Mesendoderm (in vitro differentiated cells): ENCODE results near the gene ADARB2.

ENCODE experiments used
- DNase-seq: peaks from one replicate; pipeline ENCODE4 v3.0.0; 2013
- H2AK5ac ChIP-seq: 2 replicates; pipeline ENCODE4 v1.6.1; 2013; ENCODE audit warnings: low read length, inconsistent platforms
- H2BK120ac ChIP-seq: 2 replicates; pipeline ENCODE4 v1.6.1; 2013; ENCODE audit warnings: low read depth, mild to moderate bottlenecking, low read length, moderate library complexity, mixed read lengths
- H2BK15ac ChIP-seq: replicated peaks from 2 replicates; pipeline ENCODE4 v1.6.1; 2013; ENCODE audit warnings: low read depth, mild to moderate bottlenecking, moderate library complexity
- H2BK5ac ChIP-seq: 2 replicates; pipeline ENCODE4 v1.6.1; 2013; ENCODE audit warnings: low read length, inconsistent platforms
- H3K18ac ChIP-seq: 2 replicates; pipeline ENCODE4 v1.6.1; 2013; ENCODE audit warnings: mild to moderate bottlenecking, low read length, mixed read lengths
- H3K23ac ChIP-seq: one replicate; pipeline ENCODE4 v1.6.1; 2013; ENCODE audit warnings: low read length
- H3K27ac ChIP-seq: 2 replicates; pipeline ENCODE4 v1.5.1; 2013; ENCODE audit warnings: low read depth, mild to moderate bottlenecking, inconsistent platforms, low read length, moderate library complexity
- H3K27me3 ChIP-seq: 2 replicates; pipeline ENCODE4 v1.6.1; 2013; ENCODE audit warnings: low read length, control low read depth, mild to moderate bottlenecking, inconsistent platforms; ENCODE audit not compliant: insufficient read depth, poor library complexity
- H3K36me3 ChIP-seq: 2 replicates; pipeline ENCODE4 v1.6.1; 2013; ENCODE audit warnings: low read length, inconsistent platforms; ENCODE audit not compliant: control insufficient read depth, insufficient read depth
- H3K4ac ChIP-seq: one replicate; pipeline ENCODE4 v1.6.1; 2013; ENCODE audit warnings: low read depth, mild to moderate bottlenecking, low read length, moderate library complexity
- H3K4me1 ChIP-seq: 2 replicates; pipeline ENCODE4 v1.6.1; 2013; ENCODE audit warnings: low read depth, low read length, inconsistent platforms; ENCODE audit not compliant: control insufficient read depth
- H3K4me2 ChIP-seq: 2 replicates; pipeline ENCODE4 v1.6.1; 2013; ENCODE audit warnings: low read length
- H3K4me3 ChIP-seq: 2 replicates; pipeline ENCODE4 v1.5.1; 2013; ENCODE audit warnings: mild to moderate bottlenecking, low read length
- H3K56ac ChIP-seq: one replicate; pipeline ENCODE4 v1.6.1; 2013; ENCODE audit warnings: low read length
- H3K79me1 ChIP-seq: 2 replicates; pipeline ENCODE4 v1.6.1; 2013; ENCODE audit warnings: low read length, inconsistent platforms
- H3K79me2 ChIP-seq: 2 replicates; pipeline ENCODE4 v1.6.1; 2013; ENCODE audit warnings: mild to moderate bottlenecking, low read length; ENCODE audit not compliant: control insufficient read depth, insufficient read depth
- H3K9ac ChIP-seq: 2 replicates; pipeline ENCODE4 v1.6.1; 2013; ENCODE audit warnings: low read length, inconsistent platforms
- H4K5ac ChIP-seq: one replicate; pipeline ENCODE4 v1.6.1; 2013; ENCODE audit warnings: low read length
- H4K8ac ChIP-seq: one replicate; pipeline ENCODE4 v1.6.1; 2013; ENCODE audit warnings: low read depth, mild to moderate bottlenecking, control low read depth, low read length, moderate library complexity
- WGBS: extraction: QIAGEN DNeasy Blood & Tissue Kit; methylation state at CpG from one replicate; pipeline ENCODE4 v1.1.7; 2013; ENCODE audit warnings: low lambda C conversion rate, missing lambda C conversion rate; ENCODE audit not compliant: insufficient coverage; ENCODE audit errors: extremely low coverage; 5-methylcytosine and 5-hydroxymethylcytosine counted together

The ADARB2 gene

GRCh38 chr10:1390200-1390599, 347.1 kb downstream of the ADARB2 start:
- no peak overlapping the region for H2BK15ac ChIP-seq
- H3K4me2 ChIP-seq = no peak overlapping the region
- no peak overlapping the region for H3K56ac ChIP-seq
- H3K79me1 ChIP-seq = no peaks in the 10 kb centered on the region
- no CpG with 5 or more reads among the region's 3 CpGs for WGBS
- H4K8ac ChIP-seq = no peak overlapping the region
- no peak overlapping the region for H3K4me3 ChIP-seq
- no peak for DNase-seq
- no peak overlapping the region for H3K9ac ChIP-seq
- no peak overlapping the region for H2BK5ac ChIP-seq
- H3K23ac ChIP-seq = no peak overlapping the region
- H2AK5ac ChIP-seq = no peak overlapping the region
- no peaks in the 10 kb centered on the region for H3K27me3 ChIP-seq
- H3K27ac ChIP-seq = no peak overlapping the region
- no peak overlapping the region for H3K4ac ChIP-seq
- H3K36me3 ChIP-seq = no peaks in the 10 kb centered on the region
- H3K79me2 ChIP-seq = no peaks in the 10 kb centered on the region
- H2BK120ac ChIP-seq = no peak overlapping the region
- H3K4me1 ChIP-seq = no peaks in the 10 kb centered on the region
- no peak overlapping the region for H3K18ac ChIP-seq
- H4K5ac ChIP-seq = no peak overlapping the region

- Histone ChIP-seq H2BK5ac (no peak overlapping the region), H3K4me2 (no peak overlapping the region), H3K18ac (no peak overlapping the region), H3K27ac (no peak overlapping the region), H3K4me1 (no peaks in the 10 kb centered on the region), H3K9ac (no peak overlapping the region), H2BK120ac (no peak overlapping the region), H3K27me3 (no peaks in the 10 kb centered on the region), H3K79me1 (no peaks in the 10 kb centered on the region), H4K8ac (no peak overlapping the region), H3K36me3 (no peaks in the 10 kb centered on the region), H3K79me2 (no peaks in the 10 kb centered on the region), H3K4ac (no peak overlapping the region), H2BK15ac (no peak overlapping the region), H3K4me3 (no peak overlapping the region), H4K5ac (no peak overlapping the region), H2AK5ac (no peak overlapping the region), H3K23ac (no peak overlapping the region), H3K56ac (no peak overlapping the region)
- WGBS = no CpG with 5 or more reads among the region's 5 CpGs
- no peak for DNase-seq
Measured at GRCh38 chr10:1384026-1384425, 353.3 kb downstream of the ADARB2 start.

- Histone ChIP-seq H3K36me3 (no peaks in the 10 kb centered on the region), H3K4ac (no peak overlapping the region), H3K4me2 (no peak overlapping the region), H3K4me3 (no peak overlapping the region), H4K8ac (no peak overlapping the region), H3K18ac (no peak overlapping the region), H3K79me2 (no peaks in the 10 kb centered on the region), H3K23ac (no peak overlapping the region), H2BK120ac (no peak overlapping the region), H3K27me3 (no peaks in the 10 kb centered on the region), H3K9ac (no peak overlapping the region), H3K56ac (no peak overlapping the region), H3K27ac (no peak overlapping the region), H4K5ac (no peak overlapping the region), H2AK5ac (no peak overlapping the region), H2BK15ac (no peak overlapping the region), H3K4me1 (no peaks in the 10 kb centered on the region), H3K79me1 (no peaks in the 10 kb centered on the region), H2BK5ac (no peak overlapping the region)
- WGBS = no CpG with 5 or more reads among the region's 13 CpGs
- no peak for DNase-seq
Measured at GRCh38 chr10:1382711-1383110, 354.6 kb downstream of the ADARB2 start.

- WGBS = no CpG with 5 or more reads among the region's 5 CpGs
- H3K27me3 ChIP-seq = no peaks in the 10 kb centered on the region
- H3K4ac ChIP-seq = no peak overlapping the region
- no peak overlapping the region for H3K56ac ChIP-seq
- H2BK5ac ChIP-seq = no peak overlapping the region
- no peak overlapping the region for H2AK5ac ChIP-seq
- H4K5ac ChIP-seq = no peak overlapping the region
- no peak overlapping the region for H3K4me2 ChIP-seq
- no peaks in the 10 kb centered on the region for H3K79me1 ChIP-seq
- H3K23ac ChIP-seq = no peak overlapping the region
- H3K9ac ChIP-seq = no peak overlapping the region
- H3K4me1 ChIP-seq = no peaks in the 10 kb centered on the region
- no peak overlapping the region for H2BK15ac ChIP-seq
- H4K8ac ChIP-seq = no peak overlapping the region
- H3K79me2 ChIP-seq = no peaks in the 10 kb centered on the region
- H3K36me3 ChIP-seq = no peaks in the 10 kb centered on the region
- H3K18ac ChIP-seq = no peak overlapping the region
- no peak for DNase-seq
- no peak overlapping the region for H2BK120ac ChIP-seq
- H3K27ac ChIP-seq = no peak overlapping the region
- H3K4me3 ChIP-seq = no peak overlapping the region
Measured at GRCh38 chr10:1381339-1381738, 356.0 kb downstream of the ADARB2 start.

GRCh38 chr10:1380088-1380671, 357.1 kb downstream of the ADARB2 start:
- H3K18ac ChIP-seq = no peak overlapping the region
- H3K36me3 ChIP-seq = no peaks in the 10 kb centered on the region
- no peak overlapping the region for H2AK5ac ChIP-seq
- H2BK15ac ChIP-seq = no peak overlapping the region
- no peak overlapping the region for H4K5ac ChIP-seq
- DNase-seq = no peak
- no peak overlapping the region for H4K8ac ChIP-seq
- H2BK120ac ChIP-seq = no peak overlapping the region
- no peaks in the 10 kb centered on the region for H3K79me1 ChIP-seq
- H3K9ac ChIP-seq = no peak overlapping the region
- no peak overlapping the region for H3K4ac ChIP-seq
- no peaks in the 10 kb centered on the region for H3K27me3 ChIP-seq
- H3K4me3 ChIP-seq = no peak overlapping the region
- no peaks in the 10 kb centered on the region for H3K79me2 ChIP-seq
- no peaks in the 10 kb centered on the region for H3K4me1 ChIP-seq
- no CpG with 5 or more reads among the region's 16 CpGs for WGBS
- no peak overlapping the region for H3K27ac ChIP-seq
- H3K56ac ChIP-seq = no peak overlapping the region
- no peak overlapping the region for H3K4me2 ChIP-seq
- no peak overlapping the region for H3K23ac ChIP-seq
- no peak overlapping the region for H2BK5ac ChIP-seq

GRCh38 chr10:1379601-1380000, 357.7 kb downstream of the ADARB2 start:
- Histone ChIP-seq H4K5ac (no peak overlapping the region), H3K56ac (no peak overlapping the region), H3K9ac (no peak overlapping the region), H3K27ac (no peak overlapping the region), H3K4ac (no peak overlapping the region), H3K18ac (no peak overlapping the region), H2BK120ac (no peak overlapping the region), H2AK5ac (no peak overlapping the region), H3K79me2 (no peaks in the 10 kb centered on the region), H3K79me1 (no peaks in the 10 kb centered on the region), H4K8ac (no peak overlapping the region), H3K4me2 (no peak overlapping the region), H3K36me3 (no peaks in the 10 kb centered on the region), H2BK15ac (no peak overlapping the region), H3K4me1 (no peaks in the 10 kb centered on the region), H3K23ac (no peak overlapping the region), H2BK5ac (no peak overlapping the region), H3K4me3 (no peak overlapping the region), H3K27me3 (no peaks in the 10 kb centered on the region)
- no CpG with 5 or more reads among the region's 9 CpGs for WGBS
- DNase-seq = peak; percentile 59
